GM10266 (cell line): ENCODE data around the gene SLX9.

Experiments used
- DNase-seq: peaks from one replicate; pipeline ENCODE4 v3.0.0; 2012; ENCODE audit errors: extremely low spot score
- CTCF ChIP-seq: IDR thresholded peaks from 2 replicates; pipeline ENCODE4 v1.5.1; 2012; ENCODE audit warnings: mild to moderate bottlenecking, low read depth; ENCODE audit not compliant: control insufficient read depth, insufficient read depth; ENCODE audit errors: missing control alignments

The SLX9 gene

DNA sequence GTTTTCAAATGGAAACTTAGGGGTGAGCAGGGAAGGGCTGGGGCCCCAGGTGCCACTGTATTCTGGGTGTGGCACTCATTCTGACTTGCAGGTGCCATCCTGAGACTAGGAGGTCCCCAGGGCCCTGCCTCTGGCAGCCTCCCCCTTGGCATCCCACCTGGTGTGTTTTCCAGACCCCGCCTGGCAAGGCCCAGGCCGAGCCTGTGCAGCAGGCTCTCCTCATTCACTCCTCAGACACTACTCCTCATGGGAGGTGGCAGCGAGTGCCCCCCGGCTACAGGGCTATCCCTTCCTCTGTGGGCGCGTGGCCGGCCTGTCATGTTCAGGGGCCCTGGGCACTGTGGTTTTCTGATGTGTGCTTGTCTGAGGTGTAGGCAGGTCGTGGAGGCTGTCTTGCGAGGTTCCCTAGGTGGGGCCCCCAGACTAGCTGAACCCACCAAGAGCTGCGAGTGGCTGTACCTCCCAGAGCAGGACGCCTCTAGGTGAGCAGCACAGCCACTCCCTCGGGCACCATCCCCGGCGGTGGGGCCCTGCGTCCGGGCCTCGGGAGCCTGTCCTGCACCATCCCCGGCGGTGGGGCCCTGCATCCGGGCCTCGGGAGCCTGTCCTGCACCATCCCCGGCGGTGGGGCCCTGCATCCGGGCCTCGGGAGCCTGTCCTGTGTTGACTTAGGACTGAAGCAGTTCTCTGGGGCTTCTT lies 13.2 kb downstream of the SLX9 start:
- DNase-seq = no peak
- TF ChIP-seq CTCF = no peak

DNA sequence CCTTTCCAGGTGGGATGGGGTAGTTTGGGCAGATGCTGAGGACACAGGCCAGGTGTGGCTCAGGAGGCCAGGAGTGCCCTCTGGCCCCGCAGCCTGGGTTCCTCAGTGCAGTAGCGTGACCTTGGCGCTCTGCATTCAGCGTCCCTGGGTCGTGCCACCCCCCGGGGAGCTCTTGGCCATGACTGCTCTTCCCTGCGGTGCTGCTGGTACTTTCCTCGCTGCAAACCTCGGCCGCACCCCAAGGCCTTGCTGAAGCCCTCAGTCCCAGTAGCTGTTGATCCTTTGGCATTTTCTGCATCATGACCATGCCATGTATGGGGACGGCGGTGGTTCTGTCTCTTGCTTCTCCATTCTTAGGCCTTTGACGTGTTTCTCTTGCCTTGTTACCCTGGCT lies 13.8 kb downstream of the SLX9 start:
- no peak for DNase-seq
- no peak for TF ChIP-seq CTCF

DNA sequence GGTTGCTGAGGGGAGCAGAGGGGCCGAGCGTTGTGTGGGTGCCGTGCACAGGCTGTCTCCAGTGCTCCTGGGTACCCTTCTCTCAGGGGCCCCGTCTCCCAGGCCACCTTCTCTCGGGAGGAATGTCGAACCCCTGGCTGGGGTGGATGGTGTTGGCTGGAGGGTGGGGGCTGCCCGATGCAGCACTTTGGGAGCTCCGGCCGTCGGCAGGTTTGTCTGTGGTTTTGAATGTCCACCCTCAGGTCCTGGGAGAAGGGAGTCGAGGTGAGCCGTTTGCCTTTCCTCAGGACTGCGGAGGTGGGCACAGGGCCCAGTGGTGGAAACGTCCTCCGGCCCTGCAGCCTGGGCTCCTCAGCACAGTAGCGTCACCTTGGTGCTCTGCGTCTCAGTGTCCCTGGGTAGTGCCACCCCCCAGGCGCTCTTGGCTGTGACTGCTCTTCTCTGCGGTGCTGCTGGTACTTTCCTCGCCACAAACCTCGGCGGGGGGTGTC lies 14.5 kb downstream of the SLX9 start:
- DNase-seq = no peak
- TF ChIP-seq CTCF = no peak

- no peak for DNase-seq
- no peak for TF ChIP-seq CTCF
Observed at GRCh38 chr21:44955141-44955797, 15.4 kb downstream of the SLX9 start.

- TF ChIP-seq CTCF = no peak
- DNase-seq = no peak
Observed at GRCh38 chr21:44955798-44956175, 16.0 kb downstream of the SLX9 start.

DNA sequence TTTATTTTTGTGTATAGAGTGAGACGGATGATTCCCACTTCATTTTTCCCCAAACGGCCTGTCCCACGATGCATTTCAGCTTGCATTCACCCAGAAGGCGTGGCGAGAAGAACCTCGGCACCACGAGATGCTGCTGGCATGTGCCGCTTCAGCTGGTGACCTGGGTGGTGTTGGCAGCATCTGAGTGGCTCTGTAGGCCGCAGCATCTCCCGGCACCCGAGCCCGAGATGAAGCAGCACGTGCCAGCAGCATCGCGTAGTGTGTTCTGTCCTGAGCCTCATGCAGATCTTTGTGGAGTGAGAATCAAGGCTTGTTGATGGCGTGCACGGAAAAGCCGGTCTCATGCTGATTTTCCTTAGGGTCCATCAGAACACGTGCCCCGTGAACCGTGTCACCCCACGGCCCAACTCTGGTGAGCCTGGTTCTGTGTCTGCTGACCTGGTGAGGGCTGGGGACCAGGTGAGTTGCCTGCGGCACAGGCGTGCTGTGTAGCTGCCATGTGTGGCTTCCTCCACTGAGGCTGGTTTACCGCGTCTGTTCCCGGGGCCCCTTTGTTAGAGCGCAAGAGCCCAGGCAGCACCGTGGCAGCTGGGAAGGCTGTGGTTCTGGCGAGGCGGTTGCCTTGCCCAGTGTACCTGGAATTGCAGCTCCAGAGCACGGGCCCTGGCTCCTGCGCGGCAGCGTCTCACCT lies 16.7 kb downstream of the SLX9 start:
- DNase-seq = no peak
- TF ChIP-seq CTCF = no peak
